GM12865 (cell line): Measurements from ENCODE around the gene NSUN6.

Experiments used
- DNase-seq: peaks from one replicate; pipeline ENCODE4 v3.0.0; 2010; ENCODE audit warnings: low read depth
- H3K4me3 ChIP-seq: 2 replicates; pipeline ENCODE4 v1.5.1; 2011; ENCODE audit warnings: mild to moderate bottlenecking, low read depth, low read length, control low read depth
- CTCF ChIP-seq: IDR thresholded peaks from 2 replicates; pipeline ENCODE4 v1.5.1; 2011; ENCODE audit warnings: low read length, control low read depth, low read depth, inconsistent platforms; ENCODE audit not compliant: insufficient read depth; ENCODE audit errors: missing control alignments

NSUN6 gene

DNA sequence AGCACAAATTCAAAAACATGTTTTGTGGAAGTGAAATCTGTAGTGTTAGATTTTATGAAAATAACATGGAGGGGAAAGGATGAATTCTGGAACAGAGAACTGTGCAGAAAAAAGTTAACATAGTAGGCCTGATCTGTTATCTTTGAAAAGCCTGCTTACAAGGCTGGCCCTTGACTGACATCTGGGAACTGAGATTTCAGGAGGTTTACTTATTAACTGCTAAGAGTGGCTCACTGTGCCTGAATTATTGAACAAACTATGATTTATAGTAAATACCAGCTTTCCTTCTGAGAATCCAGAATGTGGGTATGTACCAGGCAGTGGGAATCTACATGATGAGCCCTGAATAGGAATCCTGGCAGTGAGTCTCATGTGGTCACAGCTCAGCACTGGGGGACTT is 30.5 kb downstream of the NSUN6 start:
- no peak overlapping the region for H3K4me3 ChIP-seq
- no peak for DNase-seq
- no peak for TF ChIP-seq CTCF

DNA sequence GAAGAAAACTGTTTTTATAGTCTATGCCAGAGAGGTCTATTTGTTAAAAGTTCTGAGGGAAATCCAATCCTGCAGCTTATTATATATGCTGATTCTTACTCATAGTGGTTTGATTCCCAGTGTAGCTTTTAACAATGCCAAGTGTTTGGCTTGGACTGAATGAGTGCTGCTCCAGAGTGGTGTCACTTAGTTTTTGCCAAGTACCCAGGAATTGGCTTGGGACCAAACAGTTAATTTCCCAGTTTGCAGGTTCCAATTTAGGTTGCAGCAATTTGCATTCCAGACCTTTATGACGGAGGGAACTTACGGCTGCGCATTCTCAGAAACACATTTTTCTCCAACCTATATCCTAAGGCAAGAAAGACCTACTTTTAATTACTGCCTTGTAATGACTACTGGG is 32.4 kb downstream of the NSUN6 start:
- H3K4me3 ChIP-seq = no peak overlapping the region
- no peak for DNase-seq
- TF ChIP-seq CTCF = no peak

GRCh38 chr10:18616337-18616736 is 35.0 kb downstream of the NSUN6 start:
- no peak for DNase-seq

GRCh38 chr10:18615618-18616017 is 35.8 kb downstream of the NSUN6 start:
- no peak for DNase-seq
- H3K4me3 ChIP-seq = no peak overlapping the region
- no peak for TF ChIP-seq CTCF

More at GRCh38 chr10:18616337-18616736, 35.0 kb downstream of the NSUN6 start:
- no peak for TF ChIP-seq CTCF
- H3K4me3 ChIP-seq = no peak overlapping the region

GRCh38 chr10:18611168-18611567 is 40.2 kb downstream of the NSUN6 start:
- no peak for DNase-seq
- no peak for TF ChIP-seq CTCF

GRCh38 chr10:18610517-18610916 is 40.9 kb downstream of the NSUN6 start:
- DNase-seq = no peak
- TF ChIP-seq CTCF = no peak
- H3K4me3 ChIP-seq = no peak overlapping the region

More at GRCh38 chr10:18611168-18611567, 40.2 kb downstream of the NSUN6 start:
- no peak overlapping the region for H3K4me3 ChIP-seq

- no peak overlapping the region for H3K4me3 ChIP-seq
- no peak for DNase-seq
- TF ChIP-seq CTCF = no peak
Observed at GRCh38 chr10:18608596-18608995, 42.8 kb downstream of the NSUN6 start.
